RPMI8226 (cell line): ENCODE results near the gene TRHDE.
A peak's percentile ranks its signal among the peaks of the same experiment; 100 is the strongest.

ENCODE experiments used
- DNase-seq: peaks from one replicate; pipeline ENCODE4 v3.0.0-alpha.2; 2015

Gene TRHDE, protein sequence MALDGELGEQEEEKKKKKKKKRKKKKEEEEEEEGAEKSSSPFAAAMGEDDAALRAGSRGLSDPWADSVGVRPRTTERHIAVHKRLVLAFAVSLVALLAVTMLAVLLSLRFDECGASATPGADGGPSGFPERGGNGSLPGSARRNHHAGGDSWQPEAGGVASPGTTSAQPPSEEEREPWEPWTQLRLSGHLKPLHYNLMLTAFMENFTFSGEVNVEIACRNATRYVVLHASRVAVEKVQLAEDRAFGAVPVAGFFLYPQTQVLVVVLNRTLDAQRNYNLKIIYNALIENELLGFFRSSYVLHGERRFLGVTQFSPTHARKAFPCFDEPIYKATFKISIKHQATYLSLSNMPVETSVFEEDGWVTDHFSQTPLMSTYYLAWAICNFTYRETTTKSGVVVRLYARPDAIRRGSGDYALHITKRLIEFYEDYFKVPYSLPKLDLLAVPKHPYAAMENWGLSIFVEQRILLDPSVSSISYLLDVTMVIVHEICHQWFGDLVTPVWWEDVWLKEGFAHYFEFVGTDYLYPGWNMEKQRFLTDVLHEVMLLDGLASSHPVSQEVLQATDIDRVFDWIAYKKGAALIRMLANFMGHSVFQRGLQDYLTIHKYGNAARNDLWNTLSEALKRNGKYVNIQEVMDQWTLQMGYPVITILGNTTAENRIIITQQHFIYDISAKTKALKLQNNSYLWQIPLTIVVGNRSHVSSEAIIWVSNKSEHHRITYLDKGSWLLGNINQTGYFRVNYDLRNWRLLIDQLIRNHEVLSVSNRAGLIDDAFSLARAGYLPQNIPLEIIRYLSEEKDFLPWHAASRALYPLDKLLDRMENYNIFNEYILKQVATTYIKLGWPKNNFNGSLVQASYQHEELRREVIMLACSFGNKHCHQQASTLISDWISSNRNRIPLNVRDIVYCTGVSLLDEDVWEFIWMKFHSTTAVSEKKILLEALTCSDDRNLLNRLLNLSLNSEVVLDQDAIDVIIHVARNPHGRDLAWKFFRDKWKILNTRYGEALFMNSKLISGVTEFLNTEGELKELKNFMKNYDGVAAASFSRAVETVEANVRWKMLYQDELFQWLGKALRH

DNA sequence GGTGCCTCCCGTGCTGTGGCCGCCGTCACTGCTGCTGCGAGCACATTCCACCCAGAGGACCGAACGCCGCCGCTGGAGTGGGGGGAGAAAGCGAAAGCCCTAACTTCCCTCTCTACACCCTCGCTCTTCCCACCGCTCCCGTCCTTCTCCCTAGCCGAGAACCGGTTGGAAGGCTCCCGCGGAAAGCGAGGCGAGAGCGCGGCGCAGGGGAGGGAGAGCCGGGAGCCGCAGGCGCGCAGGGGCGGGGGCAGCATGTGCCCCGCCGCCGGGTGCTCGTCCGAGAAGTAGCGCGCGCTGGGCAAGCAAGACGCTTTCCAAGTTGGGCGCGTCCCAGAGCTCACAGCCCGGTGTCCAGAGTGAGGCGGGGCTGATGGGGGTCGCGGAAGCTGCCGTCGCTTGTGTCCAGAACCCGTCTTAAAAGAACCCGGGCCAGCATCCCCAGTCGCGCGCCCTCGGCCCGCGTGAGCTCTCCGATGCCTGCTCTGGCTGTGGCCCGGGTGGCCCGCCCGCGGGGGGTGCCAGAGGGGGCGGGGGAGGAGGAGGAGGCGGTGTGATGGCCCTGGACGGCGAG is at the start of gene TRHDE:
Gene TRHDE, plus strand, starts transcription at position 280 of the 571 bp plus-strand sequence. Its CDS starts 274 bp downstream, at position 554.
- no peak for DNase-seq

- DNase-seq: no peak
Observed at GRCh38 chr12:72226510-72226909, 45.7 kb upstream of the TRHDE start.

GRCh38 chr12:72228424-72228823 is 43.7 kb upstream of the TRHDE start:
- DNase-seq: no peak

GRCh38 chr12:72230589-72230988 is 41.6 kb upstream of the TRHDE start:
- DNase-seq: no peak

- no peak for DNase-seq
Observed at GRCh38 chr12:72234886-72235285, 37.3 kb upstream of the TRHDE start.

DNA sequence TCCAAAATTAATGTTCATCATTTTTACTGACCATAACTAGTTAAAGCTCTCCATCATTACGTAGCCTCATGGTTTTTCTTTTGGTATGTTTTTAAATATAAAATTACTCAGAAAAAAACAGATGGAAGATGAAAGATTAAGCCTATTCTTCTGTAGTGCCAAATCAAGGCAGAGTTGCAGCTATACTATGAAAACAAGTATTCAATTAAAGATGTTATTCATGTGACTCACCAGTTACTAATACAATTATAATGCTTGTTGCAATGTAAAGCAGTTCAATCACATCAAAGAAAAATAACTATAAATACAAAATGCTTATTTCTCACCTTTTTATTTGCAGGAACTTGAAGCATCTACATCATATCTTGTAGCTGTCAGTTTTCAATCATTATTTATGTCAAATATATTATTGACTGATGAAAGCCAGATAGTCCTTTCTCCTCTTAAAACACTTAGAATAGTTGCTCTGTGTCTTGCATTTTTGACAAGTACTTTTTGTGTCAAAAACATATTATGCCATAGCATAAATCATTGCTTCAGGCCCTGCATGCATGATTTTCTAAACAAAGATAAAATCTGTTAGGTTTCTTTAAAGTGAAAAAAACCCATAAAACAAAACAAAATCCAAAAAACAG is 36.0 kb upstream of the TRHDE start:
- no peak for DNase-seq

DNA sequence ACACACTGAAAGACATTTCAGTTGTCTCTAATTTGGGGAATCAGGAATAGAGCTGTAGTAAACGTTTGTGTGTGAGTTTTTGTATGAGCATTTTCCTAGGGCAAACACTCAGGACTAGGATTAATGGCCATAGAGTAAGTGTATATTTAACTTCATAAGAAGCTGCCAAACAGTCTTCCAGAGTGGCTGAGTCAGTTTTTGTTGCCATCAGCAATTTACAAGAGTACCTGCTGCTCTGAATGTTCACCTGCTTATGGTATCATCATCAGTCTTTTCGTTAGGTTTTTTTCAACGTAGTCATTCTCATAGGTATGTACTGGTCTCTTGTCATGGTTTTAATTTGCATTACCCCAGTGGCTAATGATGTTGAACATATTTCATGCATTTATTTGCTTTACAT is 30.6 kb upstream of the TRHDE start:
- no peak for DNase-seq

- DNase-seq: no peak
Observed at GRCh38 chr12:72242946-72243345, 29.2 kb upstream of the TRHDE start.

DNA sequence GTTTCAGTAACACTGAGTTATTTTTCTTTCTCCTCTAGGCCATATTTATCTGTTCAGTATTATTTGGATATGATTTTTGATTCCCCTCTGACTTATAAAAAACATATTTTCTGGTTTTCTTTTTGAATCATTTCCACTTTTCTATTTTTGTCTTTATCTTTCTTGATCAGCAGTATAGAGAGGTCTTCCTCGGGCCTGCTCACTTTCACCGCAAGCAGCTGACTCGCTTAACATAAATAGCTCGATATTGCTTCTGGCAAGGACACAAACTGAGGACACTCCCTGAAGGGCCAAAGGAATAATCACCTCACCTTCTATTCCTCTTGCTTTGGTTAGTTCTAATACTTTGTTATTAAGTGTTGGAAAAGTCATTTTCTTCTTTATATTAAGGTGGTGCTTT is 25.8 kb upstream of the TRHDE start:
- no peak for DNase-seq

GRCh38 chr12:72250346-72250745 is 21.8 kb upstream of the TRHDE start:
- DNase-seq: no peak

- no peak for DNase-seq
Observed at GRCh38 chr12:72256725-72257124, 15.4 kb upstream of the TRHDE start.

DNA sequence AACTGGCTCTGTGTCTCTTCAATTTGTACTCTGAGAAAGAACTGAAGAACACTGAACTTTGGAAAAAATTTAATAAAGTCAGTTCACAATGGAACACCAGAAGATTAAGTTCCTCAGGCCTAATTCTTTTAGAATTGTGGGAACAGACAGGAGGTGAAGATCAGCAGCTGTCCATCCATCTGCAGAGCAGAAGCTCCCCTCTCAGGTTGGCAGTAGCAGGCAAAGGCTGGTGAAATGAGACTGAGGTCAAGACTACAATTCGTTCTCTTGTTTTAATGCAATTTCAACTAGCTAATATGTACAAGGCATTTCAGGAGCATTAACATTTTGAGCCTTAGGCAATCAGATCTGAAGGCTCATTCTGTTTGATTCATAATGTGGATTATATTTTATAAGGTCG is 10.3 kb upstream of the TRHDE start:
- DNase-seq: no peak

GRCh38 chr12:72264548-72265175 is 7.5 kb upstream of the TRHDE start:
- peak; percentile 23 for DNase-seq

DNA sequence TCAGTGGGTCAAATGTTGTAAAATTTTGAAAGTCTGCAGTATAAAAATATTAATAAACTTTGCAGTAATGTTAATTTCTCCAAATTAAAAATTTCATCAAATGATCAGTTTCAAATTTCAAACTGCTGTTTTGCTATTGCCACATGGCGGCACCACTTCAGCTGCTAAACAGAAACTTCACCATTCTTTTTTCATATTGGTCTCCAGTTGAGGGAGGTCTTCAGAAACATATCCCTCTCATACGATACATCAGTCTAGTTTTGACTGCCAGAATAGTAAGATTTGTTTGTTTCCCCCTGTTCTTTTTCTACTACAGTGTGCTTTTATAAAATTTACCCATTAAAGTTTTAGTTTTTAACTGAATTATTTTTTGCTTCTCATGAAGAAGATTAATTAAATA is 4.2 kb upstream of the TRHDE start:
- DNase-seq: no peak

DNA sequence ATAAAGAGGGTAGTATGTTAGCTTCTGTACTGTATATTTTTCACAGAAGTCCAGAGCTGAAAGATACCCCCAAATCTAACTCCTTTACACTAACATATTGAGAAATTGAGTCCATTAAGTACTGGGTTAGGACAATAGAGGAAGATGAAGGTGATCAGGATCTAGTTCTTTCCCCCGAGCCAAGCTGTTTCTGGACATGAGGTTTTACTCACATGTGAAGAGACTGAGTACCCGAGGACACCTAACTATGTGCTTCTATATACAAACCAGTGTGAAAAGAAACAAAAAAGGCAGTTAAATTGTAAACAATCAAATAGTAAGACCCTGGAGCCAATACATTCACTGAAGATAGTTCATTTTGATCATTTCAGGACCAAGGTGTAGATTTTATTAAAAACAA is 3.8 kb upstream of the TRHDE start:
- no peak for DNase-seq

GRCh38 chr12:72269491-72269890 is 2.7 kb upstream of the TRHDE start:
- DNase-seq: no peak

DNA sequence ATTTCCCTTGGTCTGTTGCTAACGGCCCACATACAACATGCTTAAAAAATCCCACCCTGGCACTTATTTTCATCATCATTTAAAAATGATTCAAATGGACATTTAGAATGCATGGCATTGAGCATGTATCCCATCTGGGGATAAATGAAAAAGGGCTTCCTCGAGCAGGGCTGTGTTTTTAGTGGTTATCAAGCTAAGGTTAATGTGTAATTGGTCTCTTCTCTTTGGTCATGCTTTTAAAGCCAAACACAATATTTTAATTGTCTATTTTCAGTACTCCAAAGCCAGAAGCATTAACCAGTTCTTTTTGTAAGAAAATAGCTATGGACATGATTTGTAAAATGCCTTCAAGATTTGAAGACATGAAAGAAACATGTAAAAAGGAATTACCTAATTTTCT is 1.9 kb upstream of the TRHDE start:
- no peak for DNase-seq

GRCh38 chr12:72270961-72271360 is 1.2 kb upstream of the TRHDE start:
- no peak for DNase-seq

GRCh38 chr12:72271451-72272090 is 599 bp upstream of the TRHDE start:
- DNase-seq: no peak

- no peak for DNase-seq
Observed at GRCh38 chr12:72272731-72273498, 745 bp downstream of the TRHDE start.

DNA sequence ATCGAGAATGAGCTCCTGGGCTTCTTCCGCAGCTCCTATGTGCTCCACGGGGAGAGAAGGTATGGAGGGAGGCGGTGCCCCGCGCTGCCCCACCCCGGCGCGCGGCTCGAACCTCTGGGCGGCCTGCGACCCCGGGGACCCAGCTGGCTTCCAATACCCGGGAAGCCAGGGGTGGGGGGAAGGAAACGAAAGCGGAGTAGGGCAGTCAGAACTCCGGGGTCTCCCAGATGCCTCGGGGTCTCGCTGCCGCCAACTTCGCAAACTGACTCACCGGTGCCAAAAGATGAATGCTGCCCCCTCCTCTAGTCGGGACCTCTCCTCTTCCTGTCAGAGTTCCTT is 1.3 kb downstream of the TRHDE start:
- no peak for DNase-seq
